IMR-90 (cell line): ENCODE data around the gene OR2H2. TPM values are rescaled to one million over a fixed set of nuclear protein-coding genes. Genes with fewer than 3 reads are reported as not detected.

Source experiments
- ATAC-seq: fragments of 200-7000 bp; cut with Tn5 transposase; 2 replicates; pipeline ENCODE4 v1.9.1; 2020; ENCODE audit warnings: low read depth, mild to moderate bottlenecking, moderate library complexity
- BruUV-seq: library from RNA; stranded (reverse); fragments of 400-500 nt; replicated peaks from 2 replicates; lab custom pipeline; 2021; lab: Mats Ljungman, UMichigan
- CTCF ChIA-PET: fragments of 300-600 bp; formaldehyde crosslinking; extraction: SDS; loops from one replicate; lab custom pipeline; 2021; ENCODE audit warnings: antibody characterized with exemption; lab: Yijun Ruan, JAX
- POLR2A ChIA-PET: fragments of 300-600 bp; sonication (Branson Sonifier 250); formaldehyde crosslinking; loops from one replicate; lab custom pipeline; 2022; ENCODE audit warnings: antibody characterized with exemption; ENCODE audit not compliant: unreplicated experiment; lab: Charles Lee
- DNase-seq: peaks from one replicate; pipeline ENCODE4 v3.0.0; 2013
- H2AFZ ChIP-seq: replicated peaks from 2 replicates; pipeline ENCODE3; 2013; ENCODE audit warnings: low read length, mild to moderate bottlenecking; ENCODE audit not compliant: poor library complexity
- H2AK5ac ChIP-seq: 2 replicates; pipeline ENCODE4 v1.6.1; 2013; ENCODE audit warnings: low read depth, low read length, inconsistent platforms
- H2AK9ac ChIP-seq: replicated peaks from 2 replicates; pipeline ENCODE3; 2013; ENCODE audit warnings: mild to moderate bottlenecking, low read depth, low read length, moderate library complexity; ENCODE audit not compliant: poor library complexity
- H2BK120ac ChIP-seq: 2 replicates; pipeline ENCODE4 v1.6.1; 2013; ENCODE audit warnings: low read depth, low read length, inconsistent platforms
- H2BK15ac ChIP-seq: 3 replicates; pipeline ENCODE4 v1.6.1; 2013; ENCODE audit warnings: low read depth, low read length, inconsistent platforms
- H2BK20ac ChIP-seq: 2 replicates; pipeline ENCODE4 v1.6.1; 2013; ENCODE audit warnings: low read depth, mild to moderate bottlenecking, inconsistent platforms, low read length, moderate library complexity
- H2BK5ac ChIP-seq: 2 replicates; pipeline ENCODE4 v1.6.1; 2013; ENCODE audit warnings: mild to moderate bottlenecking, low read depth, low read length, inconsistent platforms; ENCODE audit not compliant: poor library complexity, severe bottlenecking
- H3K14ac ChIP-seq: replicated peaks from 2 replicates; pipeline ENCODE4 v1.6.1; 2013; ENCODE audit warnings: low read depth, low read length, inconsistent platforms
- H3K18ac ChIP-seq: 2 replicates; pipeline ENCODE4 v1.6.1; 2013; ENCODE audit warnings: low read depth, low read length, control low read depth
- H3K23ac ChIP-seq: 2 replicates; pipeline ENCODE4 v1.6.1; 2013; ENCODE audit warnings: low read depth, low read length, inconsistent platforms
- H3K27ac ChIP-seq: 2 replicates; pipeline ENCODE4 v1.5.1; 2013; ENCODE audit warnings: mild to moderate bottlenecking, control low read depth, low read length; ENCODE audit not compliant: insufficient read depth
- H3K27me3 ChIP-seq: 2 replicates; pipeline ENCODE4 v1.6.1; 2013; ENCODE audit warnings: low read length; ENCODE audit not compliant: control insufficient read depth, insufficient read depth
- H3K36me3 ChIP-seq: 2 replicates; pipeline ENCODE4 v1.6.1; 2013; ENCODE audit warnings: low read length, mixed read lengths; ENCODE audit not compliant: control insufficient read depth, insufficient read depth
- H3K4ac ChIP-seq: 2 replicates; pipeline ENCODE4 v1.6.1; 2013; ENCODE audit warnings: low read depth, low read length, inconsistent platforms
- H3K4me1 ChIP-seq: 2 replicates; pipeline ENCODE4 v1.6.1; 2013; ENCODE audit warnings: low read length, mixed read lengths; ENCODE audit not compliant: control insufficient read depth, insufficient read depth
- H3K4me2 ChIP-seq: 2 replicates; pipeline ENCODE4 v1.6.1; 2013; ENCODE audit warnings: low read depth, mild to moderate bottlenecking, control low read depth, low read length, moderate library complexity
- H3K4me3 ChIP-seq: 2 replicates; pipeline ENCODE4 v1.5.1; 2013; ENCODE audit warnings: low read depth, mild to moderate bottlenecking, control low read depth, low read length, moderate library complexity; ENCODE audit not compliant: insufficient read depth
- H3K56ac ChIP-seq: 2 replicates; pipeline ENCODE4 v1.6.1; 2013; ENCODE audit warnings: low read length, inconsistent platforms; ENCODE audit not compliant: insufficient read depth; ENCODE audit errors: extremely low read depth
- H3K79me1 ChIP-seq, 2 experiments: 2 replicates each; pipeline ENCODE4 v1.6.1; 2013; ENCODE audit warnings: low read length in 2 of 2, inconsistent platforms in 1 of 2, low read depth in 1 of 2
- H3K9ac ChIP-seq: 2 replicates; pipeline ENCODE4 v1.6.1; 2013; ENCODE audit warnings: low read depth, low read length, control low read depth
- H3K9me1 ChIP-seq: 2 replicates; pipeline ENCODE4 v1.6.1; 2013; ENCODE audit warnings: low read length, inconsistent platforms; ENCODE audit not compliant: insufficient read depth
- H3K9me3 ChIP-seq: 2 replicates; pipeline ENCODE4 v1.6.1; 2013; ENCODE audit warnings: low read length; ENCODE audit not compliant: control insufficient read depth, insufficient read depth
- H4K20me1 ChIP-seq: 2 replicates; pipeline ENCODE4 v1.6.1; 2013; ENCODE audit warnings: low read length, inconsistent platforms; ENCODE audit not compliant: insufficient read depth
- H4K5ac ChIP-seq: 2 replicates; pipeline ENCODE4 v1.6.1; 2013; ENCODE audit warnings: mild to moderate bottlenecking, low read depth, low read length, control low read depth
- H4K8ac ChIP-seq, 2 experiments: 2 replicates each; pipeline ENCODE4 v1.6.1; 2013; ENCODE audit warnings: low read depth in 2 of 2, low read length in 2 of 2, control low read depth in 1 of 2, inconsistent platforms in 1 of 2
- H4K91ac ChIP-seq: 2 replicates; pipeline ENCODE4 v1.6.1; 2013; ENCODE audit warnings: low read depth, low read length, inconsistent platforms; ENCODE audit not compliant: insufficient read depth
- CEBPB ChIP-seq: IDR thresholded peaks from 2 replicates; pipeline ENCODE4 v1.6.1; 2012; ENCODE audit warnings: low read depth, low read length, improper control_type of control experiment
- CHD1 ChIP-seq: IDR thresholded peaks from 2 replicates; pipeline ENCODE4 v1.6.1; 2012; ENCODE audit warnings: low read depth, low read length, improper control_type of control experiment
- MAFK ChIP-seq: IDR thresholded peaks from 2 replicates; pipeline ENCODE4 v1.6.1; 2012; ENCODE audit warnings: low read depth, low read length, improper control_type of control experiment
- MXI1 ChIP-seq: IDR thresholded peaks from 2 replicates; pipeline ENCODE4 v1.6.1; 2012; ENCODE audit warnings: low read depth, mild to moderate bottlenecking, low read length, moderate library complexity, borderline replicate concordance
- RCOR1 ChIP-seq: IDR thresholded peaks from 2 replicates; pipeline ENCODE4 v1.6.1; 2012; ENCODE audit warnings: mild to moderate bottlenecking, low read length, improper control_type of control experiment; ENCODE audit not compliant: insufficient replicate concordance
- RFX5 ChIP-seq: IDR thresholded peaks from 2 replicates; pipeline ENCODE4 v1.8.0; 2012; ENCODE audit warnings: low read depth, mild to moderate bottlenecking, low read length, moderate library complexity
- SMC3 ChIP-seq: fragments of 150-350 bp; IDR thresholded peaks from 2 replicates; pipeline ENCODE4 v1.6.1; 2016; ENCODE audit warnings: low read depth, mild to moderate bottlenecking, antibody characterized with exemption, low read length, moderate library complexity
- USF2 ChIP-seq: fragments of 150-350 bp; IDR thresholded peaks from 2 replicates; pipeline ENCODE4 v1.6.1; 2017; ENCODE audit warnings: mild to moderate bottlenecking, antibody characterized with exemption, low read length, low read depth
- dilution Hi-C: fragments of 300-500 bp; cut with HindIII; formaldehyde crosslinking; loops from one replicate; pipeline ENCODE4 v1.14.3; 2018; ENCODE audit warnings: low sequenced_read_pairs; ENCODE audit not compliant: unreplicated experiment
- in situ Hi-C: fragments of 300-500 bp; cut with MboI; formaldehyde crosslinking; loops from 3 replicates; pipeline ENCODE4 v1.14.3; 2019; ENCODE audit warnings: low sequenced_read_pairs, inconsistent platforms, mixed read lengths
- intact Hi-C: fragments of 100-400 bp; cut with micrococcal nuclease; formaldehyde crosslinking; loops from 2 replicates; pipeline ENCODE4 v1.10.0; 2022
- polyA plus RNA-seq, 3 experiments: library from polyadenylated mRNA; depleted of rRNA; stranded (reverse); fragments of >200 nt; gene quantifications; 2 replicates each; pipeline ENCODE4 v1.2.3, GENCODE V29; 2012; ENCODE audit warnings: low replicate concordance in 1 of 3
- total RNA-seq: library from RNA; depleted of rRNA; stranded (reverse); fragments of >200 nt; gene quantifications from 2 replicates; pipeline ENCODE4 v1.2.3, GENCODE V29; 2012

The OR2H2 gene
- total and polyA plus RNA-seq, 2 of the 4 experiments (the other 2 are of a cell fraction), result not detected

- no peak for DNase-seq
- intact Hi-C loops (no loop called here), dilution Hi-C loops (no loop called here), in situ Hi-C loops (no loop called here)
- no peak for ATAC-seq
- Histone ChIP-seq H2BK120ac (no peak overlapping the region), H3K4me2 (no peak overlapping the region), H3K18ac (no peak overlapping the region), H4K8ac (no peak overlapping the region), H3K27ac (no peak overlapping the region), H3K9me1 (no peaks in the 10 kb centered on the region), H3K4ac (no peak overlapping the region), H3K27me3 (no peaks in the 10 kb centered on the region), H4K91ac (no peak overlapping the region), H4K20me1 (no peaks in the 10 kb centered on the region), H2BK15ac (no peak overlapping the region), H2AK9ac (no peak overlapping the region), H3K9me3 (no peaks in the 10 kb centered on the region), H3K4me1 (no peaks in the 10 kb centered on the region), H3K79me1 (no peaks in the 10 kb centered on the region), H3K56ac (no peak overlapping the region), H2BK5ac (no peak overlapping the region), H3K4me3 (no peak overlapping the region), H2AK5ac (no peak overlapping the region), H3K23ac (no peak overlapping the region), H2BK20ac (no peak overlapping the region), H3K9ac (no peak overlapping the region), H4K5ac (no peak overlapping the region), H3K14ac (no peak overlapping the region), H3K36me3 (no peaks in the 10 kb centered on the region), H2AFZ (no peak overlapping the region)
- ChIA-PET CTCF (no interaction called here), POLR2A (no interaction called here)
- TF ChIP-seq USF2 (no peak), SMC3 (no peak), CEBPB (no peak), RFX5 (no peak), RCOR1 (no peak), MAFK (no peak), CHD1 (no peak), MXI1 (no peak)
- BruUV-seq, result no TSS peak
These were observed 8.9 kb upstream of the OR2H2 start for GRCh38 chr6:29576056-29576455.
